Heart left ventricle (tissue), 13 donors: ENCODE results near the gene CIPC.

Experiments
- POLR2A ChIP-seq, 2 donors: fragments of 450-650 bp; IDR thresholded peaks; one replicate each; pipeline ENCODE4 v1.6.1; 2017; ENCODE audit warnings: antibody characterized with exemption in 2 of 2, mild to moderate bottlenecking in 2 of 2, moderate library complexity in 2 of 2
- TF ChIP-seq, protein P1 (sequence below), 12 donors: fragments of 200-600 bp; sonication (generic) in 4 of 12; IDR thresholded peaks; one replicate each; pipeline versions ENCODE4 v1.5.0 to v1.8.0; 2018 to 2022; ENCODE audit warnings: antibody characterized with exemption in 12 of 12, mild to moderate bottlenecking in 5 of 12
- donor health status: ischemic (EF 13 %, LVEDD 7.1; RV severe dilation, severe dysfunction).
- donor health status: DM: no; HTN: yes; CAD: no.
- donor health status: DM: no; HTN: no; CAD: no.
- donor health status: ischemic (EF 25% LVEDD 6.9; RV normal size, moderate dysfunction).
- donor health status: ischemic (EF 25% LVEDD 5.7; RV mildly dilated, moderate dysfunction).
- donor health status: ischemic (EF 35%, LVEDD 5.7; RV mildly dilated, moderate dysfunction).
- donor health status: nonischemic (EF 11% LVEDD 7.7; RV severe dilation, severe dysfunction).
- donor health status: DM: yes; HTN: yes; CAD: no.
- donor health status: PGD.
- donor health status: ischemic (EF 29% LVEDD 5.4; RV normal size, mild dysfunction).
- donor health status: nonischemic (EF 23%, LVEDD 6.1; RV moderate dilation, normal function).

DNA sequence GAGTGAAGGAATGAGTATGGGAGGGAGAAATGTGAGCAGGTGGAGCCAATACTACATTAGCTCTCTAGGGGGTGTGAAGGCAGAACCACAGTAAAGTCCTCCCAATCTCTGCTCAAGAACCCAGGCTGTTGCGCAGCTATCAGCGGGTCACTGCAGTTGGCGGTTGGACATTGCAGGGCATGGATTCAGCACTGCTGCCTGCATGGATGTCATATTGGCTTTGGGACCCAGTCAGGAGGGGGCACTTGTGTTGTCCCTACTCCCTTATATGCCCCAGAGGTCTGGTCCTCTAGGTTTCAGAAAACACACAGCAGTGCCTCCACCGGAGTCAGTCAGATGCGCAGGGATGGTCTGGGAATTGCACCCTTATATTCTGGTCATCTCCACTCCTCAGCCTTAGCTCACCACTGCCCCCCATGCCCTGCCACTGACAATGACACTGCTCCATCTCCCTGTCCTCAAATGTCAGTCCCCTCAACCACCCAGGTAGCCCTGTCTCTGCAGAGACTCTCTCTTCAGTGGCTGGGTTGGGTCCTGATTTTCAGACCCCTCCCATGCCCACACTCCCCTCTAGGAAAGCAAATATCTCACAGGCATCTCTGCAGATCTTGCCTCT, 33.9 kb downstream of the CIPC start:
- TF ChIP-seq, protein P1, sequence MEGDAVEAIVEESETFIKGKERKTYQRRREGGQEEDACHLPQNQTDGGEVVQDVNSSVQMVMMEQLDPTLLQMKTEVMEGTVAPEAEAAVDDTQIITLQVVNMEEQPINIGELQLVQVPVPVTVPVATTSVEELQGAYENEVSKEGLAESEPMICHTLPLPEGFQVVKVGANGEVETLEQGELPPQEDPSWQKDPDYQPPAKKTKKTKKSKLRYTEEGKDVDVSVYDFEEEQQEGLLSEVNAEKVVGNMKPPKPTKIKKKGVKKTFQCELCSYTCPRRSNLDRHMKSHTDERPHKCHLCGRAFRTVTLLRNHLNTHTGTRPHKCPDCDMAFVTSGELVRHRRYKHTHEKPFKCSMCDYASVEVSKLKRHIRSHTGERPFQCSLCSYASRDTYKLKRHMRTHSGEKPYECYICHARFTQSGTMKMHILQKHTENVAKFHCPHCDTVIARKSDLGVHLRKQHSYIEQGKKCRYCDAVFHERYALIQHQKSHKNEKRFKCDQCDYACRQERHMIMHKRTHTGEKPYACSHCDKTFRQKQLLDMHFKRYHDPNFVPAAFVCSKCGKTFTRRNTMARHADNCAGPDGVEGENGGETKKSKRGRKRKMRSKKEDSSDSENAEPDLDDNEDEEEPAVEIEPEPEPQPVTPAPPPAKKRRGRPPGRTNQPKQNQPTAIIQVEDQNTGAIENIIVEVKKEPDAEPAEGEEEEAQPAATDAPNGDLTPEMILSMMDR (IDR thresholded peaks at IDR 0.05) = no peak
- no peak for TF ChIP-seq POLR2A (IDR thresholded peaks at IDR 0.05)
